ENCODE measurements around the gene YTHDC1. TPM values are rescaled to one million over a fixed set of nuclear protein-coding genes. Genes with fewer than 3 reads are reported as not detected.
"Not testable (repeated sequence)": the region's sequence is repeated elsewhere in the genome, so short reads cannot be mapped to it uniquely, and the experiment has no call there.

Gene YTHDC1
- 52.0 TPM for total RNA-seq
- long read RNA-seq, full-length matches to known transcripts, result 1 of 2 reads
- long read RNA-seq, partial matches to known transcripts, result 0 of 2 reads
- long read RNA-seq, other reads (novel, unspliced or antisense), result 1 of 2 reads

GRCh38 chr4:68349649-68350360 lies at the start of gene YTHDC1:
Gene YTHDC1 (minus strand): TSS chr4:68350090. CDS start chr4:68349753, 337 bp downstream.
- DNase-seq (ENCODE audit: missing footprints) (peak; percentile 98), ATAC-seq (peak; percentile 99)
- intact Hi-C loops (cut with DNase I), result loop anchor here (1.0 to 10.0 kb wide), 2 partner anchors 23 to 805 kb away; partner anchors contain the start of gene CENPC

GRCh38 chr4:68399306-68399705 lies 49.4 kb upstream of the YTHDC1 start:
- intact Hi-C loops (cut with DNase I), result no loop called here
- no peak for ATAC-seq
- DNase-seq (ENCODE audit: missing footprints), result no peak

- intact Hi-C loops (cut with DNase I), result no loop called here
- DNase-seq (ENCODE audit: missing footprints) (no peak), ATAC-seq (no peak)
These were observed 46.9 kb upstream of the YTHDC1 start for GRCh38 chr4:68396756-68397155.

- DNase-seq (ENCODE audit: missing footprints), result no peak
- intact Hi-C loops (cut with DNase I), result no loop called here
- ATAC-seq, result no peak
These were observed 41.5 kb upstream of the YTHDC1 start for GRCh38 chr4:68391436-68391835.

GRCh38 chr4:68390205-68390935 lies 40.5 kb upstream of the YTHDC1 start:
- DNase-seq (ENCODE audit: missing footprints), result no peak
- no peak for ATAC-seq
- intact Hi-C loops (cut with DNase I), result no loop called here

GRCh38 chr4:68389386-68389913 lies 39.6 kb upstream of the YTHDC1 start:
- ATAC-seq; DNase-seq (ENCODE audit: missing footprints); intact Hi-C loops (cut with DNase I): not testable (repeated sequence)

- no peak for ATAC-seq
- intact Hi-C loops (cut with DNase I), result no loop called here
- DNase-seq (ENCODE audit: missing footprints), result no peak
These were observed 38.5 kb upstream of the YTHDC1 start for GRCh38 chr4:68388347-68388865.

- ATAC-seq, result no peak
- intact Hi-C loops (cut with DNase I), result no loop called here
- DNase-seq (ENCODE audit: missing footprints), result no peak
These were observed 35.4 kb upstream of the YTHDC1 start for GRCh38 chr4:68385267-68385666.

GRCh38 chr4:68383115-68383514 lies 33.2 kb upstream of the YTHDC1 start:
- no peak for DNase-seq (ENCODE audit: missing footprints)
- intact Hi-C loops (cut with DNase I), result no loop called here
- no peak for ATAC-seq

GRCh38 chr4:68378226-68378625 lies 28.3 kb upstream of the YTHDC1 start:
- ATAC-seq, result no peak
- intact Hi-C loops (cut with DNase I), result no loop called here

GRCh38 chr4:68375667-68376559 lies 26.0 kb upstream of the YTHDC1 start:
- ATAC-seq (no peak), DNase-seq (ENCODE audit: missing footprints) (no peak)
- intact Hi-C loops (cut with DNase I), result loop anchor here (1.0 kb wide), 1 partner anchor 105 kb away; no protein-coding TSS in a partner anchor

More at GRCh38 chr4:68378226-68378625, 28.3 kb upstream of the YTHDC1 start:
- no peak for DNase-seq (ENCODE audit: missing footprints)

- ATAC-seq (peak; percentile 97), DNase-seq (ENCODE audit: missing footprints) (peak; percentile 88)
- intact Hi-C loops (cut with DNase I), result loop anchor here (1.0 kb wide), 1 partner anchor 23 kb away; the partner anchor contains the start of gene YTHDC1
These were observed 23.6 kb upstream of the YTHDC1 start for GRCh38 chr4:68373513-68373912.

GRCh38 chr4:68372588-68372987 lies 22.7 kb upstream of the YTHDC1 start:
- DNase-seq (ENCODE audit: missing footprints) (no peak), ATAC-seq (no peak)
- intact Hi-C loops (cut with DNase I), result no loop called here

- no peak for ATAC-seq
- intact Hi-C loops (cut with DNase I), result no loop called here
- DNase-seq (ENCODE audit: missing footprints), result no peak
These were observed 19.4 kb upstream of the YTHDC1 start for GRCh38 chr4:68369142-68369805.

GRCh38 chr4:68368691-68369131 lies 18.8 kb upstream of the YTHDC1 start:
- intact Hi-C loops (cut with DNase I), result no loop called here
- ATAC-seq, result no peak

GRCh38 chr4:68367835-68368234 lies 17.9 kb upstream of the YTHDC1 start:
- intact Hi-C loops (cut with DNase I), result no loop called here
- no peak for ATAC-seq

More at GRCh38 chr4:68368691-68369131, 18.8 kb upstream of the YTHDC1 start:
- no peak for DNase-seq (ENCODE audit: missing footprints)

GRCh38 chr4:68366600-68366999 lies 16.7 kb upstream of the YTHDC1 start:
- intact Hi-C loops (cut with DNase I), result no loop called here
- DNase-seq (ENCODE audit: missing footprints) (no peak), ATAC-seq (no peak)

More at GRCh38 chr4:68367835-68368234, 17.9 kb upstream of the YTHDC1 start:
- no peak for DNase-seq (ENCODE audit: missing footprints)

- ATAC-seq, result no peak
- intact Hi-C loops (cut with DNase I), result no loop called here
- DNase-seq (ENCODE audit: missing footprints), result no peak
These were observed 15.2 kb upstream of the YTHDC1 start for GRCh38 chr4:68365068-68365467.
